HG03066 (cell line): ENCODE results near the gene YAP1.
"Not testable (repeated sequence)": the region's sequence is repeated elsewhere in the genome, so short reads cannot be mapped to it uniquely, and the experiment has no call there.

Source experiments
- ATAC-seq: cut with Tn5 transposase; IDR thresholded peaks from one replicate; pipeline ENCODE4 v1.9.1; 2021; ENCODE audit warnings: low read depth; ENCODE audit not compliant: unreplicated experiment

The YAP1 gene

GRCh38 chr11:102196351-102196750 lies 86.1 kb downstream of the YAP1 start:
- ATAC-seq = no peak

GRCh38 chr11:102196816-102197215 lies 86.6 kb downstream of the YAP1 start:
- ATAC-seq = no peak

GRCh38 chr11:102197670-102198139 lies 87.5 kb downstream of the YAP1 start:
- ATAC-seq = no peak

- no peak for ATAC-seq
Observed at GRCh38 chr11:102199673-102200072, 89.4 kb downstream of the YAP1 start.

GRCh38 chr11:102200325-102200724 lies 90.1 kb downstream of the YAP1 start:
- ATAC-seq = not testable (repeated sequence)

GRCh38 chr11:102201776-102202175 lies 91.5 kb downstream of the YAP1 start:
- no peak for ATAC-seq

- ATAC-seq = no peak
Observed at GRCh38 chr11:102202972-102203371, 92.7 kb downstream of the YAP1 start.

GRCh38 chr11:102204174-102204573 lies 93.9 kb downstream of the YAP1 start:
- no peak for ATAC-seq

- no peak for ATAC-seq
Observed at GRCh38 chr11:102205805-102206204, 95.6 kb downstream of the YAP1 start.

- ATAC-seq = no peak
Observed at GRCh38 chr11:102208835-102209234, 98.6 kb downstream of the YAP1 start.

- ATAC-seq = no peak
Observed at GRCh38 chr11:102214623-102215022, 104.4 kb downstream of the YAP1 start.

- no peak for ATAC-seq
Observed at GRCh38 chr11:102216433-102217075, 106.3 kb downstream of the YAP1 start.

GRCh38 chr11:102220728-102221467 lies 110.7 kb downstream of the YAP1 start:
- no peak for ATAC-seq

GRCh38 chr11:102223859-102224258 lies 113.6 kb downstream of the YAP1 start:
- no peak for ATAC-seq

GRCh38 chr11:102225689-102226568 lies 115.7 kb downstream of the YAP1 start:
- ATAC-seq = no peak

- no peak for ATAC-seq
Observed at GRCh38 chr11:102226702-102227490, 116.6 kb downstream of the YAP1 start.

GRCh38 chr11:102229510-102230123 lies 119.4 kb downstream of the YAP1 start:
- no peak for ATAC-seq

GRCh38 chr11:102230186-102230585 lies 119.9 kb downstream of the YAP1 start:
- ATAC-seq = no peak

GRCh38 chr11:102230911-102231310 lies 120.7 kb downstream of the YAP1 start:
- ATAC-seq = no peak
